HG02759 (cell line): ENCODE data around the gene RPL3.
A peak's percentile ranks its signal among the peaks of the same experiment; 100 is the strongest.
"Not testable (repeated sequence)": the region's sequence is repeated elsewhere in the genome, so short reads cannot be mapped to it uniquely, and the experiment has no call there.

Source experiments
- ATAC-seq: cut with Tn5 transposase; IDR thresholded peaks from one replicate; pipeline ENCODE4 v1.9.1; 2021; ENCODE audit warnings: mild to moderate bottlenecking, moderate library complexity; ENCODE audit not compliant: unreplicated experiment

Gene RPL3

GRCh38 chr22:39319284-39320022 is at the start of gene RPL3:
TSS of gene RPL3 (minus strand) at chr22:39319623. CDS start at chr22:39319597, 26 bp downstream.
- ATAC-seq: peak; percentile 85

- no peak for ATAC-seq
Measured at GRCh38 chr22:39369186-39369585, 49.8 kb upstream of the RPL3 start.

- no peak for ATAC-seq
Measured at GRCh38 chr22:39368461-39368911, 49.1 kb upstream of the RPL3 start.

GRCh38 chr22:39367035-39367434 is 47.6 kb upstream of the RPL3 start:
- no peak for ATAC-seq

- no peak for ATAC-seq
Measured at GRCh38 chr22:39365492-39365780, 46.0 kb upstream of the RPL3 start.

GRCh38 chr22:39364714-39365491 is 45.5 kb upstream of the RPL3 start:
- ATAC-seq: no peak

- ATAC-seq: no peak
Measured at GRCh38 chr22:39363751-39364515, 44.5 kb upstream of the RPL3 start.

- ATAC-seq: no peak
Measured at GRCh38 chr22:39362932-39363331, 43.5 kb upstream of the RPL3 start.

GRCh38 chr22:39362271-39362670 is 42.8 kb upstream of the RPL3 start:
- ATAC-seq: no peak

- ATAC-seq: no peak
Measured at GRCh38 chr22:39361496-39361895, 42.1 kb upstream of the RPL3 start.

- no peak for ATAC-seq
Measured at GRCh38 chr22:39360674-39361413, 41.4 kb upstream of the RPL3 start.

GRCh38 chr22:39360242-39360641 is 40.8 kb upstream of the RPL3 start:
- ATAC-seq: no peak

GRCh38 chr22:39359659-39360195 is 40.3 kb upstream of the RPL3 start:
- ATAC-seq: no peak

- not testable (repeated sequence) for ATAC-seq
Measured at GRCh38 chr22:39358197-39358596, 38.8 kb upstream of the RPL3 start.

GRCh38 chr22:39357110-39358108 is 38.0 kb upstream of the RPL3 start:
- not testable (repeated sequence) for ATAC-seq

GRCh38 chr22:39356464-39356863 is 37.0 kb upstream of the RPL3 start:
- ATAC-seq: no peak

GRCh38 chr22:39355805-39356204 is 36.4 kb upstream of the RPL3 start:
- not testable (repeated sequence) for ATAC-seq

GRCh38 chr22:39355080-39355479 is 35.7 kb upstream of the RPL3 start:
- no peak for ATAC-seq

GRCh38 chr22:39353346-39353745 is 33.9 kb upstream of the RPL3 start:
- ATAC-seq: no peak
